GM21447 (cell line): Measurements from ENCODE around the gene SELENOS.

Source experiments
- ATAC-seq: cut with Tn5 transposase; IDR thresholded peaks from one replicate; pipeline ENCODE4 v1.9.1; 2021; ENCODE audit not compliant: unreplicated experiment

SELENOS gene

DNA sequence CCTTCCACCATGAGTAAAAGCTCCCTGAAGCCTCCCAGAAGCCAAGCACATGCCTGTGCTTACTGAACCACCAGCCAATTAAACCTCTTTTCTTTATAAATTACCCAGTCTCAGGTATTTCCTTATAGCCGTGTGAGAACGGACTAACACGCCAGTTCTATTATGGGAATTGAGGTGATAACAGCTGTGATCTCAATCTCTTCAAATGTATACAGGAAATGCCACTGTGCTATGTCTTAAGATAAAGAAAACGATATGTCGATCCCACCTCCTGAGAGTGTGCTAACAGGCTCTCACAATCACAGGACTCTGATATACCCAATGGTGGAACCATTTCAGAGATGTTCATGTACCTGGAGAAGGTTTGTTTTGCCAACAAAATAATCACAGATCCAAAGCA lies 51.6 kb downstream of the SELENOS start:
- ATAC-seq = no peak
